A549 treated with Hydrocortisone at 1 μM for 4 hours (cell line): ENCODE data around the gene TEF. TPM values are rescaled to one million over a fixed set of nuclear protein-coding genes. Genes with fewer than 3 reads are reported as not detected.

Experiments used
- total RNA-seq: library from RNA; stranded (reverse); fragments of 200-300 nt; extraction: Qiagen RNA extraction; gene quantifications from 5 replicates; pipeline ENCODE4 v1.2.3, GENCODE V29; 2022

Gene TEF, protein sequence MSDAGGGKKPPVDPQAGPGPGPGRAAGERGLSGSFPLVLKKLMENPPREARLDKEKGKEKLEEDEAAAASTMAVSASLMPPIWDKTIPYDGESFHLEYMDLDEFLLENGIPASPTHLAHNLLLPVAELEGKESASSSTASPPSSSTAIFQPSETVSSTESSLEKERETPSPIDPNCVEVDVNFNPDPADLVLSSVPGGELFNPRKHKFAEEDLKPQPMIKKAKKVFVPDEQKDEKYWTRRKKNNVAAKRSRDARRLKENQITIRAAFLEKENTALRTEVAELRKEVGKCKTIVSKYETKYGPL
- 0.99 to 1.2 TPM (median 1.1 TPM) in 5 replicates for total RNA-seq

GRCh38 chr22:41381329-41382097 is at the start of gene TEF:
Gene TEF (plus strand): TSS chr22:41381942. CDS start chr22:41382045, 103 bp downstream.

DNA sequence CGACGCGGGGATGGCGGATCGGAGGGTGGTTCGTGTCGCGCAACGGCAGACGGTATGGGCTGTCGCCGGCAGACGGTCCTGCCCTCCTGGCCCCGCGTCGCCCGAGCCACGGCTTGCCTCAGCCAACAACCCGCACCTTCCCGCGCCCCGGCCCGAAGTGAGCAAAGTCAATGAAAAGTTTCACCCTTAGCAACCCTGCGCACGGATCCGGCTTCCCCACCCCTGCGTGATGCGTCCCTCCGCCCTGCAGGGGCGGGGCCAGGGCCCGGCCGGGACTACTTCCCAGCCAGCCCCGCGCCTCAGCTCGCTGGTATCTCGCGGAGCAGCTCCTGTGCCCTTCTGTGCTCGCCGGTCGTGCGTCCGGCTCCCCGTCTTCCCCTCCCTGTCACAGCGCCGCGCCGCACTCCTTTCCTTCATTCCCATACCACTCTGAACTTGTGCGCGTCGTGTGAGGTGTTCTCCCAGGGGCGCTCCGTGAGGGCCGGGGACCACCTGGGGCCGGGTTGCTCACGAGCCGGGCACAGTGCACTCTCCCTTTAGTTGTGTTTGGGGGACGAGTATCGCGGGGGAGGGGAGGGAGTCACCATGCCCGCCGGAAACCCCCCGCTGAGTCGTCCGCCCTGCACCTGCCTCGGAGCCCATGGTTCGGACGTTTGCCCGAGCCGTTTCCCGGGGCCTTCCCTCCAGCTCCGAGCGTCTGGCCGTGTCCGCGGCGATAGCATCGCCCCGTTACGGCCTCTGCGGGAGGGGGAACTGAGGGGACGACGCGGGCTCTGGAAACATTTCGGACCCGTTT is 65.1 kb downstream of the TEF start, which contains the start of gene TOB2:
Gene TOB2, minus strand, starts transcription at position 163 of the 796 bp plus-strand sequence. CDS start 9,456 bp downstream, outside the sequence.

Other genes starting within 250 kb of the TEF start
- 17.7 to 22.3 TPM (median 18.2 TPM) in 5 replicates for gene L3MBTL2, start 176.6 kb upstream of the TEF start, total RNA-seq
- gene CHADL, start 141.0 kb upstream of the TEF start, total RNA-seq: not detected in 5 replicates
- gene RANGAP1, start 95.8 kb upstream of the TEF start, total RNA-seq: 82.5 to 88.1 TPM (median 83.1 TPM) in 5 replicates
- gene ZC3H7B, start 80.4 kb upstream of the TEF start, total RNA-seq: 20.5 to 22.9 TPM (median 22.4 TPM) in 5 replicates
- 22.2 to 26.2 TPM (median 24.3 TPM) in 5 replicates for gene TOB2, start 64.9 kb downstream of the TEF start, total RNA-seq
- gene PHF5A, start 86.8 kb downstream of the TEF start, total RNA-seq: 56.7 to 74.3 TPM (median 61.5 TPM) in 5 replicates
- gene ACO2, start 87.2 kb downstream of the TEF start, total RNA-seq: 45.5 to 53.8 TPM (median 48.6 TPM) in 5 replicates
- gene POLR3H, start 162.5 kb downstream of the TEF start, total RNA-seq: 26.5 to 47.0 TPM (median 40.6 TPM) in 5 replicates
- gene CSDC2, start 179.1 kb downstream of the TEF start, total RNA-seq: 1.8 to 2.8 TPM (median 2.4 TPM) in 5 replicates
- gene PMM1, start 207.9 kb downstream of the TEF start, total RNA-seq: 28.1 to 32.4 TPM (median 31.1 TPM) in 5 replicates
- gene DESI1, start 239.1 kb downstream of the TEF start, total RNA-seq: 14.5 to 17.4 TPM (median 16.0 TPM) in 5 replicates
- 284 to 337 TPM (median 309 TPM) in 5 replicates for gene XRCC6, start 239.4 kb downstream of the TEF start, total RNA-seq